SU-DHL-6 (cell line): ENCODE data around the gene KCTD17.

Experiments used
- H2AFZ ChIP-seq: fragments of 200-600 bp; sonication (generic); 2 replicates; pipeline ENCODE4 v1.6.1; 2014; ENCODE audit warnings: low read depth, mild to moderate bottlenecking, moderate library complexity, mixed read lengths, antibody characterized with exemption, low read length; ENCODE audit not compliant: severe bottlenecking
- H3F3A ChIP-seq: fragments of 200-600 bp; shearing (Covaris generic); 2 replicates; pipeline ENCODE4 v1.6.0; 2016; ENCODE audit warnings: antibody characterized with exemption, mild to moderate bottlenecking; ENCODE audit not compliant: insufficient read depth
- H3K27ac ChIP-seq: fragments of 200-600 bp; sonication (generic); 2 replicates; pipeline ENCODE4 v1.5.1; 2016; ENCODE audit warnings: low read depth, mild to moderate bottlenecking, low read length, moderate library complexity, mixed read lengths
- H3K27me3 ChIP-seq: fragments of 200-600 bp; sonication (generic), shearing (Covaris generic); 2 replicates; pipeline ENCODE4 v1.6.0; 2014; ENCODE audit warnings: mild to moderate bottlenecking, low read length
- H3K36me3 ChIP-seq: fragments of 200-600 bp; sonication (generic); 2 replicates; pipeline ENCODE4 v1.6.1; 2014; ENCODE audit warnings: mild to moderate bottlenecking, low read length, mixed read lengths
- H3K4me2 ChIP-seq: fragments of 300-600, 200-600 bp; shearing (Covaris generic), sonication (generic); 2 replicates; pipeline ENCODE4 v1.6.0; 2014; ENCODE audit warnings: low read length, low read depth, mild to moderate bottlenecking; ENCODE audit not compliant: poor library complexity, severe bottlenecking
- H3K4me3 ChIP-seq: fragments of 200-600 bp; sonication (generic); 2 replicates; pipeline ENCODE4 v1.5.1; 2014; ENCODE audit warnings: antibody characterized with exemption, low read length, mild to moderate bottlenecking, mixed read lengths; ENCODE audit not compliant: insufficient read depth, poor library complexity, severe bottlenecking
- H3K79me2 ChIP-seq: fragments of 200-600 bp; sonication (generic); 2 replicates; pipeline ENCODE4 v1.6.1; 2014; ENCODE audit warnings: mild to moderate bottlenecking, low read length, moderate library complexity; ENCODE audit not compliant: insufficient read depth
- H3K9ac ChIP-seq: fragments of 200-600 bp; sonication (generic); 2 replicates; pipeline ENCODE4 v1.7.0; 2014; ENCODE audit warnings: mild to moderate bottlenecking, low read length
- H3K9me2 ChIP-seq: fragments of 200-600 bp; sonication (generic); replicated peaks from 2 replicates; pipeline ENCODE4 v1.6.1; 2014; ENCODE audit warnings: low read length; ENCODE audit not compliant: insufficient read depth
- H3K9me3 ChIP-seq: fragments of 200-600 bp; sonication (generic); 2 replicates; pipeline ENCODE4 v1.6.1; 2014; ENCODE audit warnings: low read length, mixed read lengths; ENCODE audit not compliant: insufficient read depth
- H4K20me1 ChIP-seq: fragments of 200-600 bp; sonication (generic); 2 replicates; pipeline ENCODE4 v1.6.1; 2014; ENCODE audit warnings: low read depth, mild to moderate bottlenecking, antibody characterized with exemption, low read length, moderate library complexity, mixed read lengths
- CTCF ChIP-seq: fragments of 200-600 bp; sonication (generic); IDR thresholded peaks from one replicate; pipeline ENCODE4 v1.5.1; 2017; ENCODE audit warnings: antibody characterized with exemption, mild to moderate bottlenecking, low read length, moderate library complexity; ENCODE audit not compliant: insufficient read depth, poor library complexity, severe bottlenecking
- EZH2phosphoT487 ChIP-seq: fragments of 200-600 bp; sonication (generic), shearing (Covaris generic); conservative IDR thresholded peaks from 2 replicates; pipeline ENCODE4 v1.6.1; 2018; ENCODE audit warnings: mild to moderate bottlenecking, antibody characterized with exemption, low read length, moderate library complexity, mixed read lengths

Gene KCTD17

GRCh38 chr22:37080438-37080837 is 28.9 kb downstream of the KCTD17 start:
- H3K4me3 ChIP-seq: no peak overlapping the region
- H3K36me3 ChIP-seq: no peaks in the 10 kb centered on the region
- TF ChIP-seq CTCF (no peak), EZH2phosphoT487 (no peak)
- H3K4me2 ChIP-seq: no peak overlapping the region
- no peak overlapping the region for H3K9ac ChIP-seq
- no peaks in the 10 kb centered on the region for H3K27me3 ChIP-seq
- H3F3A ChIP-seq: no peaks in the 10 kb centered on the region
- H3K9me3 ChIP-seq: no peaks in the 10 kb centered on the region
- H3K27ac ChIP-seq: no peak overlapping the region
- H4K20me1 ChIP-seq: no peaks in the 10 kb centered on the region
- no peaks in the 10 kb centered on the region for H3K79me2 ChIP-seq
- no peak overlapping the region for H2AFZ ChIP-seq
- no peaks in the 10 kb centered on the region for H3K9me2 ChIP-seq

GRCh38 chr22:37080838-37081237 is 29.3 kb downstream of the KCTD17 start:
- H3K4me3 ChIP-seq: no peak overlapping the region
- TF ChIP-seq EZH2phosphoT487 (no peak), CTCF (no peak)
- no peak overlapping the region for H3K9ac ChIP-seq
- H3K27ac ChIP-seq: no peak overlapping the region
- H2AFZ ChIP-seq: no peak overlapping the region
- H3K9me2 ChIP-seq: no peaks in the 10 kb centered on the region
- no peaks in the 10 kb centered on the region for H4K20me1 ChIP-seq
- no peaks in the 10 kb centered on the region for H3F3A ChIP-seq
- no peaks in the 10 kb centered on the region for H3K9me3 ChIP-seq
- no peaks in the 10 kb centered on the region for H3K79me2 ChIP-seq
- H3K4me2 ChIP-seq: no peak overlapping the region
- H3K27me3 ChIP-seq: no peaks in the 10 kb centered on the region
- no peaks in the 10 kb centered on the region for H3K36me3 ChIP-seq

- TF ChIP-seq EZH2phosphoT487: no peak
- no peak for TF ChIP-seq CTCF
- Histone ChIP-seq H2AFZ (no peak overlapping the region), H3K27me3 (no peaks in the 10 kb centered on the region)
These were observed 30.8 kb downstream of the KCTD17 start for GRCh38 chr22:37082251-37082873.

More at GRCh38 chr22:37082251-37082873, 30.8 kb downstream of the KCTD17 start:
- H3K27ac ChIP-seq: no peak overlapping the region
- H4K20me1 ChIP-seq: no peaks in the 10 kb centered on the region
- no peak overlapping the region for H3K4me2 ChIP-seq
- H3K79me2 ChIP-seq: no peaks in the 10 kb centered on the region
- no peaks in the 10 kb centered on the region for H3K9me3 ChIP-seq
- H3F3A ChIP-seq: no peaks in the 10 kb centered on the region
- no peaks in the 10 kb centered on the region for H3K36me3 ChIP-seq
- H3K4me3 ChIP-seq: no peak overlapping the region
- H3K9me2 ChIP-seq: no peaks in the 10 kb centered on the region
- H3K9ac ChIP-seq: no peak overlapping the region
